Activated B cell treated with CpG ODN at 0.5 μM for 24 hours (primary cell): ENCODE measurements around the gene GIPC1. TPM values are rescaled to one million over a fixed set of nuclear protein-coding genes. Genes with fewer than 3 reads are reported as not detected.
"Not testable (repeated sequence)": the region's sequence is repeated elsewhere in the genome, so short reads cannot be mapped to it uniquely, and the experiment has no call there.

ENCODE experiments used
- ATAC-seq: fragments of 200-7000 bp; cut with Tn5 transposase; one replicate; pipeline ENCODE4 v1.10.0; 2021; ENCODE audit warnings: low read depth, mild to moderate bottlenecking, moderate library complexity
- CTCF ChIA-PET: fragments of 350-600 bp; sonication (Branson Sonifier 250); formaldehyde crosslinking; loops from one replicate; lab custom pipeline; 2021; ENCODE audit warnings: antibody characterized with exemption; lab: Charles Lee
- POLR2A ChIA-PET: fragments of 350-600 bp; sonication (Branson Sonifier 250); formaldehyde crosslinking; loops from one replicate; lab custom pipeline; 2021; ENCODE audit warnings: antibody characterized with exemption; lab: Charles Lee
- DNase-seq: peaks from one replicate; pipeline ENCODE4 v3.0.0; 2022
- H3K27ac Mint-ChIP-seq: one replicate; pipeline ENCODE4 v1.8.0; 2020; ENCODE audit warnings: mixed read lengths
- H3K27me3 Mint-ChIP-seq: one replicate; pipeline ENCODE4 v1.8.0; 2021; ENCODE audit warnings: mixed read lengths
- H3K36me3 Mint-ChIP-seq: one replicate; pipeline ENCODE4 v1.8.0; 2021; ENCODE audit warnings: low read depth, mixed read lengths
- H3K4me1 Mint-ChIP-seq: one replicate; pipeline ENCODE4 v1.8.0; 2021; ENCODE audit warnings: mixed read lengths
- H3K4me3 Mint-ChIP-seq: one replicate; pipeline ENCODE4 v1.8.0; 2020; ENCODE audit warnings: mild to moderate bottlenecking, mixed read lengths
- H3K9me3 Mint-ChIP-seq: one replicate; pipeline ENCODE4 v1.8.0; 2020; ENCODE audit warnings: mixed read lengths
- intact Hi-C: fragments of 100-400 bp; cut with micrococcal nuclease; formaldehyde crosslinking; loops from one replicate; pipeline ENCODE4 v1.15.1; 2024
- total RNA-seq: library from RNA; stranded (reverse); gene quantifications from 2 replicates; pipeline ENCODE4 v1.2.3, GENCODE V29; 2022
- TF ChIP-seq, protein P1 (sequence below): fragments of 200-600 bp; IDR thresholded peaks from one replicate; pipeline ENCODE4 v1.8.0; 2022; ENCODE audit warnings: antibody characterized with exemption, mild to moderate bottlenecking

Gene GIPC1
- total RNA-seq, 1 donor from 2014 or later = 15.3 TPM

DNA sequence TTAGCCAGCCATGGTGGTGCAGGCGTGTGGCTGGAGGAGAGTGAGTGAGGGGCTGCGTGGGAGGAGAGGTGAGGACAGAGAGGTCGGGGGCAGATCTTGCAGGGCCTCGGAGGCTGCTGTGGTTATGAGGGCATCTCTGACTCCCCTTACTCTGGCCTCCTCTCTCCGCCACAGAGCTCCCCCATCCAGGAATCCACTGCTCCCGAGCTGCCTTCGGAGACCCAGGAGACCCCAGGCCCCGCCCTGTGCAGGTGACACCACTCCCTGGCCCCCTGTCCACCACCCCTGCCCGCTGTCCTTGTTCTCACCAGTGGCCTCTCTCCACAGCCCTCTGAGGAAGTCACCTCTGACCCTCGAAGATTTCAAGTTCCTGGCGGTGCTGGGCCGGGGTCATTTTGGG is 28.5 kb downstream of the GIPC1 start:
- ChIA-PET CTCF (no interaction called here), POLR2A (interaction anchor here (0.6 kb wide), 3 partner anchors 76 to 946 kb away, joined by 3 to 16 read pairs (median 3); no protein-coding TSS in a partner anchor)
- Mint-ChIP-seq H3K4me1 (peaks cover 6% of the 10 kb centered on the region), H3K4me3 (no peak overlapping the region), H3K36me3 (peaks cover 77% of the 10 kb centered on the region), H3K27me3 (no peaks in the 10 kb centered on the region), H3K27ac (no peak overlapping the region), H3K9me3 (no peaks in the 10 kb centered on the region)
- intact Hi-C loops = no loop called here
- TF ChIP-seq, protein P1, sequence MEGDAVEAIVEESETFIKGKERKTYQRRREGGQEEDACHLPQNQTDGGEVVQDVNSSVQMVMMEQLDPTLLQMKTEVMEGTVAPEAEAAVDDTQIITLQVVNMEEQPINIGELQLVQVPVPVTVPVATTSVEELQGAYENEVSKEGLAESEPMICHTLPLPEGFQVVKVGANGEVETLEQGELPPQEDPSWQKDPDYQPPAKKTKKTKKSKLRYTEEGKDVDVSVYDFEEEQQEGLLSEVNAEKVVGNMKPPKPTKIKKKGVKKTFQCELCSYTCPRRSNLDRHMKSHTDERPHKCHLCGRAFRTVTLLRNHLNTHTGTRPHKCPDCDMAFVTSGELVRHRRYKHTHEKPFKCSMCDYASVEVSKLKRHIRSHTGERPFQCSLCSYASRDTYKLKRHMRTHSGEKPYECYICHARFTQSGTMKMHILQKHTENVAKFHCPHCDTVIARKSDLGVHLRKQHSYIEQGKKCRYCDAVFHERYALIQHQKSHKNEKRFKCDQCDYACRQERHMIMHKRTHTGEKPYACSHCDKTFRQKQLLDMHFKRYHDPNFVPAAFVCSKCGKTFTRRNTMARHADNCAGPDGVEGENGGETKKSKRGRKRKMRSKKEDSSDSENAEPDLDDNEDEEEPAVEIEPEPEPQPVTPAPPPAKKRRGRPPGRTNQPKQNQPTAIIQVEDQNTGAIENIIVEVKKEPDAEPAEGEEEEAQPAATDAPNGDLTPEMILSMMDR = no peak
- ATAC-seq (no peak), DNase-seq (no peak)

DNA sequence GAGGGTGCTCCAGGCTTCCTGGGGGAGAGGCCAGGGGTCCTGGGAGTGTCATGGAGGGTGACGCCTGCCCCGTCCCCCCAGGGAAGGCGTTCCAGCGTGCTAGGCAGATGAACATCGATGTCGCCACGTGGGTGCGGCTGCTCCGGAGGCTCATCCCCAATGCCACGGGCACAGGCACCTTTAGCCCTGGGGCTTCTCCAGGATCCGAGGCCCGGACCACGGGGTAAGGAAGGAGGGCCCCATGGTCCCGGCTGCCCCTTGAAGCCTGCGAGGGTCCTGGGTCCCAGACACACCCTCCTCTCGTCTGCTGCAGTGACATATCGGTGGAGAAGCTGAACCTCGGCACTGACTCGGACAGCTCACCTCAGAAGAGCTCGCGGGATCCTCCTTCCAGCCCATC is 32.2 kb downstream of the GIPC1 start:
- Mint-ChIP-seq H3K4me3 (no peak overlapping the region), H3K36me3 (peaks cover 84% of the 10 kb centered on the region)
- POLR2A ChIA-PET = no interaction called here

DNA sequence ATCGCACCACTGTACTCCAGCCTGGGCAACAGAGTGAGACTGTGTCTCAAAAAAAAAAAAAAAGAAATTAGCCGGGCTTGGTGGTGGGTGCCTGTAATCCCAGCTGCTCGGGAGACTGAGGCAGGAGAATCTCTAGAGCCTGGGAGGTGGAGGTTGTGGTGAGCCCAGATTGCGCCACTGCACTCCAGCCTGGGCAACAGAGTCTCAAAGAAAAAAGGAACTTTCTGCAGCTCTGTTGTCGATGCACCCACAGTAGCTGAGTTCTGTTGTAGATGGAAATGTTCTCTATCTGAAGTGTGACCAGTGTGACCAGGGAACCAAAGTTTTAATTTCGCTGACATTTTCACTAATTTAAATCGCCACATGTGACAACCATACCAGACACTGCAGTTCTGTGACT is 33.5 kb downstream of the GIPC1 start:
- ATAC-seq, H3K4me3 Mint-ChIP-seq, DNase-seq, POLR2A ChIA-PET, intact Hi-C loops, H3K4me1 Mint-ChIP-seq, CTCF ChIA-PET, H3K27ac Mint-ChIP-seq, H3K9me3 Mint-ChIP-seq, H3K27me3 Mint-ChIP-seq: not testable (repeated sequence)
- peaks cover 84% of the 10 kb centered on the region for H3K36me3 Mint-ChIP-seq

More for the DNA sequence above, 32.2 kb downstream of the GIPC1 start:
- ATAC-seq (no peak), DNase-seq (no peak)
- H3K27me3 Mint-ChIP-seq = no peaks in the 10 kb centered on the region
- TF ChIP-seq, protein P1 = no peak
- intact Hi-C loops = no loop called here
- no peaks in the 10 kb centered on the region for H3K9me3 Mint-ChIP-seq
- CTCF ChIA-PET = no interaction called here
- no peak overlapping the region for H3K27ac Mint-ChIP-seq
- H3K4me1 Mint-ChIP-seq = no peaks in the 10 kb centered on the region

DNA sequence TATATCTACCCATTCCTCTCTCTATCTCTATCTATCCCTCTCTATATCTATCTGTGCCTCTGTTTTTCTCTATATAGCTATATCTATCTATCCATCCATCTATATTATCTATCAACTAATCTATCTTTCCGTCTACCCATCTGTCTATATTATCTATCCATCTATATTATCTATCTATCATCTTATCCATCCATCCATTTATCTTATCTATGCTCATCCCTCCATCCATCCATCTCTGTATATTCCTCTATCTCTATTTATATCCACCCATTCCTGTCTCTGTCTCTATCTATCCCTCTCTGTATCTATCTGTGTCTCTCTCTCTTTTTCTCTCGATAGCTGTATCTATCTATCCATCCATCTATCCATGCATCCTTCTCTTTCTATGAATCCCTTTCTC is 35.0 kb downstream of the GIPC1 start:
- no peak overlapping the region for H3K27ac Mint-ChIP-seq
- H3K4me3 Mint-ChIP-seq = no peak overlapping the region
- H3K36me3 Mint-ChIP-seq = peaks cover 82% of the 10 kb centered on the region
- DNase-seq (no peak), ATAC-seq (no peak)
- intact Hi-C loops = no loop called here
- TF ChIP-seq, protein P1 = no peak
- ChIA-PET CTCF (no interaction called here), POLR2A (no interaction called here)
- no peaks in the 10 kb centered on the region for H3K4me1 Mint-ChIP-seq
- no peaks in the 10 kb centered on the region for H3K9me3 Mint-ChIP-seq
- H3K27me3 Mint-ChIP-seq = no peaks in the 10 kb centered on the region

DNA sequence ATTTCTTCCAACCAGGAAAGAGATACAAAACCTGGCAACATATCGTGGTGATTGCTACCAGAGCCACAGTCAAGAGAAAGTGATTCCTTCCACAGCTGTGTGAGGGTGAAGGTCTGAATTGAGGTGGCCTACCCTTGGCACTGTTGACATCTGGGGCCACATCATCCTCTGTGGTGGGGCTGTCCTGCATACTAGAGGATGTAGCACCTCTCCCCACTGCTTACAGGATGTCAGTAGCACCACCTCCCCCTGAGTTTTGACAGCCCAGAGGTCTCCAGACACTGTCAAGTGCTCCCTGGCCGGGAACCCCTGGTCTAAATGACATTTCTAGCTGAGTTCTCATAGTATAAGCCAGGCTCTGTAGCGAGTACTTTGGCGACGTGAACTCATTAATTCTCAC is 36.2 kb downstream of the GIPC1 start:
- ChIA-PET CTCF (no interaction called here), POLR2A (no interaction called here)
- no peaks in the 10 kb centered on the region for H3K27me3 Mint-ChIP-seq
- H3K4me3 Mint-ChIP-seq = no peak overlapping the region
- intact Hi-C loops = no loop called here
- ATAC-seq = no peak
- H3K36me3 Mint-ChIP-seq = peaks cover 84% of the 10 kb centered on the region
- no peaks in the 10 kb centered on the region for H3K4me1 Mint-ChIP-seq
- H3K9me3 Mint-ChIP-seq = no peaks in the 10 kb centered on the region
- no peak for DNase-seq
- H3K27ac Mint-ChIP-seq = no peak overlapping the region
- TF ChIP-seq, protein P1 = no peak

DNA sequence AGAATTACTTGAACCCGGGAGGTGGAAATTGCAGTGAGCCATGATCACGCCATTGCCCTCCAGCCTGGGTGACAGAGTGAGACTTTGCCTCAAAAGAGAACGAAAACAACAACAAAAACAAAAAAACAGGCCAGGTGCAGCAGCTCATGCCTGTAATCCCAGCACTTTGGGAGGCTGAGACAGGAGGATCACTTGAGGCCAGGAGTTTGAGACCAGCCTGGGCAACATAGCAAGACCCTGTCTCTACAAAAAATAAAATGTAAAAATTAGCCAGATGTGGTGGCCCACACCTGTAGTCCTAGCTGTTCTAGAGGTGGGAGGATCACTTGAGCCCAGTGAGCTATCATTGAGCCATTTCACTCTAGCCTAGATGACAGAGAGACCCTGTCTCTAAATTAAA is 43.6 kb downstream of the GIPC1 start:
- DNase-seq, POLR2A ChIA-PET, H3K27ac Mint-ChIP-seq, H3K9me3 Mint-ChIP-seq, ATAC-seq, H3K4me1 Mint-ChIP-seq, CTCF ChIA-PET, H3K4me3 Mint-ChIP-seq, intact Hi-C loops, H3K27me3 Mint-ChIP-seq: not testable (repeated sequence)
- peaks cover 76% of the 10 kb centered on the region for H3K36me3 Mint-ChIP-seq
